Stomach smooth muscle (tissue), 2 donors: ENCODE results near the gene HOXA3.
A peak's percentile ranks its signal among the peaks of the same experiment; 100 is the strongest.

Experiments used
- H3K27ac ChIP-seq: one replicate; pipeline ENCODE4 v1.7.0; 2013; ENCODE audit warnings: mild to moderate bottlenecking, low read length, inconsistent platforms
- H3K27me3 ChIP-seq, 2 donors: one replicate each; pipeline ENCODE4 v1.7.0; 2013; ENCODE audit warnings: low read length in 2 of 2; ENCODE audit not compliant: insufficient read depth in 2 of 2, control insufficient read depth in 1 of 2
- H3K36me3 ChIP-seq, 2 donors: one replicate each; pipeline ENCODE4 v1.7.0; 2013; ENCODE audit warnings: low read length in 2 of 2; ENCODE audit not compliant: control insufficient read depth in 2 of 2, insufficient read depth in 2 of 2
- H3K4me1 ChIP-seq: one replicate; pipeline ENCODE4 v1.7.0; 2013; ENCODE audit warnings: low read length; ENCODE audit not compliant: control insufficient read depth, insufficient read depth
- H3K4me3 ChIP-seq, 2 donors: one replicate each; pipeline ENCODE4 v1.7.0; 2013; ENCODE audit warnings: low read length in 2 of 2
- H3K9ac ChIP-seq, 2 donors: one replicate each; pipeline ENCODE4 v1.7.0; 2013; ENCODE audit warnings: low read length in 2 of 2, mild to moderate bottlenecking in 1 of 2
- H3K9me3 ChIP-seq, 2 donors: one replicate each; pipeline ENCODE4 v1.7.0; 2013; ENCODE audit warnings: low read length in 2 of 2; ENCODE audit not compliant: control insufficient read depth in 2 of 2
- donor health status: healthy.
- donor health status: Pancreatic carcinoma.

The HOXA3 gene

GRCh38 chr7:27112955-27113949, 39.1 kb downstream of the HOXA3 start:
- H3K9me3 ChIP-seq, result no peaks in the 10 kb centered on the region
- peak overlapping the region; percentile 97 for H3K27ac ChIP-seq
- H3K4me1 ChIP-seq, result peaks cover 44% of the 10 kb centered on the region
- H3K9ac ChIP-seq, result peak overlapping the region; percentile 65 to 85
- peaks cover 0 to 2% of the 10 kb centered on the region in 2 donors for H3K36me3 ChIP-seq
- H3K4me3 ChIP-seq, result peak overlapping the region; percentile 74 to 90
- no peaks in the 10 kb centered on the region for H3K27me3 ChIP-seq

- Histone ChIP-seq H3K4me1 (peaks cover 47% of the 10 kb centered on the region), H3K9ac (peak overlapping the region in 1 of 2 donors; percentile 65), H3K27ac (peak overlapping the region; percentile 97), H3K36me3 (no peaks in the 10 kb centered on the region), H3K4me3 (peak overlapping the region; percentile 74 to 90), H3K27me3 (no peaks in the 10 kb centered on the region), H3K9me3 (no peaks in the 10 kb centered on the region)
Observed at GRCh38 chr7:27112361-27112760, 40.0 kb downstream of the HOXA3 start.

GRCh38 chr7:27111751-27112277, 40.6 kb downstream of the HOXA3 start:
- peaks cover 45% of the 10 kb centered on the region for H3K4me1 ChIP-seq
- H3K9me3 ChIP-seq, result no peaks in the 10 kb centered on the region
- no peaks in the 10 kb centered on the region for H3K27me3 ChIP-seq
- peak overlapping the region; percentile 97 for H3K27ac ChIP-seq
- H3K9ac ChIP-seq, result peak overlapping the region; percentile 65 to 66
- H3K4me3 ChIP-seq, result peak overlapping the region; percentile 74 to 90
- H3K36me3 ChIP-seq, result no peaks in the 10 kb centered on the region

DNA sequence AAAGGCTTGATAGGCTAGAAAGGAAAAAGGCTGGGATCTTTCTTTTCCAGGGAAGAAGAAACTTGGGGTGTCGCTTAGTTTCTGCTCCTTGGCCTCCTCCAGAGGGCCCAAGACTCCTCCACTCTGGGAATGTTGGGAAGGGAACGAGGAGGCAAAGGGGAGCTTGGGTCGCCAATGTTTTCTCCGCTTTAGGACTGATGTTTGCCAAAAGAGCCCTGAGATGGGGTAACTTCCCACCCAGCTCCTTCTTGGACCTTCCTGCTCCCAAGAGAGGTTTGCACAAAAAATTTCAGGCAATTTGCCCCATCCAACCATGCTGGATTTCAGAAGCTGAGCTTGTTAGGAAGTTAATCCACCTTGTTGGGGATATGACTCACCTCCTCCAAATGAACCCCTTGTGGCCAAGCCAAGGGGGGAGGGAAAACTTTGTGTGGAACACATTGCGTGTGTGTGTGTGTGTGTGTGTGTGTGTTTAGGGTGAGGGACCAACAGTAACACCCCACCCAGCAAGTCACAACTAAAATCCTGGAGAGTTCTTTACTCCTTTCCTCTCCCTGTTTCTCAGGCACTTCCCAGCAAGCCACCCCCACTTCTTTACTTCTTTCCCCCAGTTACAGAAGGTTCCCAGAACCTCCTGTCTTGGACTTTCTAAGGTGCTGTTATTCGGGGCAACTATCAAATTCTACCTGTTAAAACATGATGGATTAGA, 41.2 kb downstream of the HOXA3 start:
- no peaks in the 10 kb centered on the region for H3K9me3 ChIP-seq
- no peaks in the 10 kb centered on the region for H3K27me3 ChIP-seq
- peaks cover 49% of the 10 kb centered on the region for H3K4me1 ChIP-seq
- H3K9ac ChIP-seq, result peak overlapping the region; percentile 42 to 66
- H3K4me3 ChIP-seq, result peak overlapping the region; percentile 58 to 90
- H3K36me3 ChIP-seq, result no peaks in the 10 kb centered on the region
- peak overlapping the region; percentile 97 for H3K27ac ChIP-seq

- no peaks in the 10 kb centered on the region for H3K9me3 ChIP-seq
- H3K27ac ChIP-seq, result peak overlapping the region; percentile 97
- peak overlapping the region; percentile 58 to 96 for H3K4me3 ChIP-seq
- no peaks in the 10 kb centered on the region for H3K36me3 ChIP-seq
- peak overlapping the region; percentile 42 to 66 for H3K9ac ChIP-seq
- peaks cover 53% of the 10 kb centered on the region for H3K4me1 ChIP-seq
- H3K27me3 ChIP-seq, result no peaks in the 10 kb centered on the region
Observed at GRCh38 chr7:27110186-27111031, 42.0 kb downstream of the HOXA3 start.

- peak overlapping the region; percentile 97 for H3K27ac ChIP-seq
- H3K4me3 ChIP-seq, result peak overlapping the region; percentile 58 to 96
- peak overlapping the region; percentile 29 to 42 for H3K9ac ChIP-seq
- no peaks in the 10 kb centered on the region for H3K9me3 ChIP-seq
- H3K4me1 ChIP-seq, result peaks cover 59% of the 10 kb centered on the region
- H3K36me3 ChIP-seq, result no peaks in the 10 kb centered on the region
- H3K27me3 ChIP-seq, result no peaks in the 10 kb centered on the region
Observed at GRCh38 chr7:27109466-27110185, 42.8 kb downstream of the HOXA3 start.

DNA sequence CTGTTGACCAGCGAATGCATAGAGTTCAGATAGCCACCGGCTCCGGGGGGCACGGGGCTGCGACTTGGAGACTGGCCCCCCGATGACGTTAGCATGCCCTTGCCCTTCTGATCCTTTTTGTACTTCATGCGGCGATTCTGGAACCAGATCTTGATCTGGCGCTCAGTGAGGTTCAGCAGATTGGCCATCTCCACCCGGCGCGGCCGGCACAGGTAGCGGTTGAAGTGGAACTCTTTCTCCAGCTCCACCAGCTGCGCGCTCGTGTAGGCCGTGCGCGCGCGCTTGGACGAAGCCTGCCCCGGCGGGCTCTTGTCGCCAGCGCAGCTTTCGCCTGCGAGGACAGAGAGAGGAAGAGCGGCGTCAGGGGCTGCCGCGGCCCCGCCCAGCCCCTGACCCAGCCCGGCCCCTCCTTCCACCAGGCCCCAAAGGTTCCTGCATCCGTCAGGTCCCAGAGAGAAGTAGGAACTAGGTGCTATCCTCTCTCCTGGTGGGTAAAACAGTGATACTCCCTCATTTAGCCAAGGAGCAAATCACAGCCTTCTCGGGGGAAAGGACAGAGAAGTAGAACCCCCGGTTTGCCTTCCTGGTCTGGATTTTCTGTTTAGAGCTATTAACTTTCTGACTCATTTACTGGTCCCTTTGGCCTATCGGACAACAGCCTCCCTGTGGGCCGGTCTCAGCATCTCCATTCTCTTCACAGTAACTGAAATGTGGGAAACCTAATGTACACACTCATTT, 43.8 kb downstream of the HOXA3 start:
- H3K27me3 ChIP-seq, result no peaks in the 10 kb centered on the region
- peak overlapping the region; percentile 97 for H3K27ac ChIP-seq
- H3K4me1 ChIP-seq, result peaks cover 66% of the 10 kb centered on the region
- no peaks in the 10 kb centered on the region for H3K36me3 ChIP-seq
- no peaks in the 10 kb centered on the region for H3K9me3 ChIP-seq
- H3K9ac ChIP-seq, result peak overlapping the region; percentile 86 to 92
- peak overlapping the region; percentile 56 to 96 for H3K4me3 ChIP-seq

DNA sequence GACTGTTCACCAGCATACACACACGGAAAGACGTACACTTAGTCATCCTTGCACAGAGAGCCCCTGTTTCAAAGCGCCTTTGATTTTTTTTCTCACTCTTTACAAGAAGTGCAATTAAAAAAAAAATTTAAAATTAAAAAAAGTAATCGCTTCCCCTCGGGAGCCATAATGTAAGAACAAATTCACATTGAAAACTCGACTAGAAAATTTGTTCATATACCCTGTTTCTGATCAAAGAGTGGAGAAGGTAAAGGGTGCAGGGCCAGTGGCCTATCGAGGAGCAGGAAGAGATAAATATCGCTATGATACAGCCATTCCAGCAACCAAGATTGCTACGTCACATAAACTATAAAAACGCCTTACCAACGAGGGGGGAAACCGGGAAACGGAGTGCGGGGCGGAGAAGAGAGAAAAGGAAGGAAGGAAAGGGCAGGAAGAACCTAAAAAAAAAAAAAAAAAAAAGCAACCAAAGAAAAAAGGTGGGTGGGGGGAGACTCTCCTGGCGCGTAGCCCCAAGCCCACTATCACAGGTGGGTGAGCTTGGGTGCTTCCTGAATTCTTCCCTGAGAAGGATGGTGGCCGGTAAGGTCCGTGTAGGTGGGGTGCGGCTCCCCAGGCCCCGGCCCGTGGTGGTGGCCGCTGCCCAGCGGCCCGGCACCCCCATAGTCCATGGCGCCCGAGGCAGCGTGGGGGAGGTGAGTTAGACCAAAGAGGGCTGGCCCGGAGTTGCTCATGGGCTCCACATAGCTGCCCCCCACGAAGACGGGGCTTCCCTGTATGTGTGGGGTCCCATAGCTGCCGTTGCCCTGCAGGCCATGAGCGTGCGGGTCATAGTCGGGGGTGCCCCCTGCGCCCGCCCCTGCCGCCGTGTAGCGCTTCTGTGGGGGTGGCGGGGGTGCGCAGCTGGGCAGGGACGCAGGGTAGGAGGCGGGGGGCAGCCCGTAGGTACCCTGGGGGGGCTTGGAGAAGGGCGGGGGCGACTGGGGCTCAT, 44.7 kb downstream of the HOXA3 start:
- H3K36me3 ChIP-seq, result no peaks in the 10 kb centered on the region
- H3K27ac ChIP-seq, result peak overlapping the region; percentile 97
- no peaks in the 10 kb centered on the region for H3K27me3 ChIP-seq
- H3K9me3 ChIP-seq, result no peaks in the 10 kb centered on the region
- peak overlapping the region; percentile 56 to 96 for H3K4me3 ChIP-seq
- peak overlapping the region; percentile 86 to 92 for H3K9ac ChIP-seq
- peaks cover 65% of the 10 kb centered on the region for H3K4me1 ChIP-seq
